Measurements from ENCODE around the gene TTC17.
A peak's percentile ranks its signal among the peaks of the same experiment; 100 is the strongest.

The TTC17 gene

DNA sequence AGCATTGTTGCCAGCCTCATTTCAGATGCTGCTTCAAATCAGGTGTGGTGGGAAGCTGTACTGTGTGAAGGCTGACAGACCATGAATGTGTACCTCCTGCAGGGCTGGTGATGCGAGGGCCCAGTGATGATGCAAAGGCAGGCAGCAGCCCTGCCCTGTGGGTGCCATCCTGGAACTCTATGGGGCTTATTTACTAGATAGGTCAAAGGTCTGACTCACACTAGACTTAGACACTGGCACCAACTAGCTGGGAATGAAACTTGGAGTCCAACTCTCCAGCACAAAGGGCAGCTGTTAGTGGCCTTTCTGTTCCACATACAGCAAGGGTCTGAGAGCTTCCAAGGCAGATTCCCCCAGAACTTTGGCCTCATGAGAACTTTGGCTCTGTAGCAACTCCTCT lies 138.4 kb downstream of the TTC17 start:
- TF ChIP-seq, protein P1, sequence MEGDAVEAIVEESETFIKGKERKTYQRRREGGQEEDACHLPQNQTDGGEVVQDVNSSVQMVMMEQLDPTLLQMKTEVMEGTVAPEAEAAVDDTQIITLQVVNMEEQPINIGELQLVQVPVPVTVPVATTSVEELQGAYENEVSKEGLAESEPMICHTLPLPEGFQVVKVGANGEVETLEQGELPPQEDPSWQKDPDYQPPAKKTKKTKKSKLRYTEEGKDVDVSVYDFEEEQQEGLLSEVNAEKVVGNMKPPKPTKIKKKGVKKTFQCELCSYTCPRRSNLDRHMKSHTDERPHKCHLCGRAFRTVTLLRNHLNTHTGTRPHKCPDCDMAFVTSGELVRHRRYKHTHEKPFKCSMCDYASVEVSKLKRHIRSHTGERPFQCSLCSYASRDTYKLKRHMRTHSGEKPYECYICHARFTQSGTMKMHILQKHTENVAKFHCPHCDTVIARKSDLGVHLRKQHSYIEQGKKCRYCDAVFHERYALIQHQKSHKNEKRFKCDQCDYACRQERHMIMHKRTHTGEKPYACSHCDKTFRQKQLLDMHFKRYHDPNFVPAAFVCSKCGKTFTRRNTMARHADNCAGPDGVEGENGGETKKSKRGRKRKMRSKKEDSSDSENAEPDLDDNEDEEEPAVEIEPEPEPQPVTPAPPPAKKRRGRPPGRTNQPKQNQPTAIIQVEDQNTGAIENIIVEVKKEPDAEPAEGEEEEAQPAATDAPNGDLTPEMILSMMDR (IDR thresholded peaks at IDR 0.05) = no peak
- TF ChIP-seq ZFX (IDR thresholded peaks at IDR 0.05; ENCODE audit: borderline replicate concordance) = no peak
- H3K27ac ChIP-seq = no peak overlapping the region

DNA sequence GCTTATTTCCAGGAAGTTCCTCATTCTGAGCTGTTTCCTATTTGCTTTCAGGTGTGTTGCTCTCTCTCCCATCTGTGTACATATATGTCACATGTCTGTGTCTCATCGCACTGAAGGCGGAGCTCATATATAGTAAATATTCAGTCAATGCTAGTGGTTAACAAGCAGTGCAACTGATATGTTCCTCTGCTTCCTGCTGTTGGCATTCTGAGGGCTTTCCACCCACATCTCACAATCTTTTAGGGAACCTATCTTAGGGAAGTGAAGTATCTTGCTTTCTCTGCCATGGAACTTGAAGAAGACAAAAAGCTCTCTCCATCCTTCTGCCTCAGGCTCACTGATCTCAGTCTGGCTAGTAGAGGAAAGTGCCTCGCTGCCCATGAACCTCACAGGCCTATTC lies 139.8 kb downstream of the TTC17 start:
- no peak for TF ChIP-seq ZFX (IDR thresholded peaks at IDR 0.05; ENCODE audit: borderline replicate concordance)
- TF ChIP-seq, protein P1 (IDR thresholded peaks at IDR 0.05) = no peak
- H3K27ac ChIP-seq = no peak overlapping the region

DNA sequence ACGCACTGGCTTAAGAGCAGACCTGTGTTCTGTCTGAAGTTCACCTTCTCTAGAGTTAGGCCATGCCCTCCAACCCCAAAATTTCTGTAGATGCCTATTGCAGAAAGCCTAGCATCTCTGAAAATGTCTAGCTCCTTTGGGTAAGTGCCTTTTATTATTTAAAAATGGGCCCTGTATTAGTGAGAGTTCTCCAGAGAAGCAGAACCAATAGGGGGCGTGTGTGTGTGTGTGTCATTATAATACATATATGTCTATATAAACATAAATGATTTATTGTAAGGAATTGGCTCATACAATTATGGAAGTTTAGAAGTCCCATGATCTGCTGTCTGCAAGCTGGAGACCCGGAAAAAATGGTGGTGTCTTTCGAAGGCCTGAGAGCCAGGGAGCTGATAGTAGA lies 144.7 kb downstream of the TTC17 start:
- no peak overlapping the region for H3K27ac ChIP-seq
- TF ChIP-seq ZFX (IDR thresholded peaks at IDR 0.05; ENCODE audit: borderline replicate concordance) = no peak
- TF ChIP-seq, protein P1 (IDR thresholded peaks at IDR 0.05) = peak; percentile 44

DNA sequence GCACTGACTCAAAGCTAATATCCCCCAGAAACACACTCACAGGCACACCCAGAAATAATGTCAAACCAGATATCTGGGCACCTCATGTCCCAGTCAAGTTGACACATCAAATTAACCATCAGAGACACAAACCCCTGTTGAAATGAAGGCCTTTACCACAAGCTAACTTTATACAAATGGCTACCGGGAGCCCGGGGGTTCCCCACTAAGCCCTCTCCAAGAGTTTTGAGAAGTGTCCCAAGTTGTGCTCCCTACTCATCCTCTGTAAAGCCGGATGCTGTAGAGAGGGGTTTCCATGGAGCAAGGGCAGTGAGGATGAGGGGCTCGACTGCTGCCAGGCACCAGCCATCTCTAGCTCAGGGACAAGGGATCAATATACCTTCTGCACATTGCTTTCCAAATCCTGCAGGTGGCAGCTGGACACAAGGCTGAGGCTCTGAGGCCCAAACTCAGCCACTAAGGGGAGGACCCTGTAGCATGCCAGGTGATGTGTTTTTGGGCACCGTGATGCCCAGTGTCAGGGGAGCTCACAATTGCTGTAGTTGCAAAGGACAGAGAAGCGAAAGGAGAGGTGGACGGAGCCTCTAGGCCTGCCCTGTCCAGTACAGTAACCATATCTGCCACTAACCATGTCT lies 145.7 kb downstream of the TTC17 start:
- TF ChIP-seq ZFX (IDR thresholded peaks at IDR 0.05; ENCODE audit: borderline replicate concordance) = no peak
- TF ChIP-seq, protein P1 (IDR thresholded peaks at IDR 0.05) = peak; percentile 34
- H3K27ac ChIP-seq = no peak overlapping the region

DNA sequence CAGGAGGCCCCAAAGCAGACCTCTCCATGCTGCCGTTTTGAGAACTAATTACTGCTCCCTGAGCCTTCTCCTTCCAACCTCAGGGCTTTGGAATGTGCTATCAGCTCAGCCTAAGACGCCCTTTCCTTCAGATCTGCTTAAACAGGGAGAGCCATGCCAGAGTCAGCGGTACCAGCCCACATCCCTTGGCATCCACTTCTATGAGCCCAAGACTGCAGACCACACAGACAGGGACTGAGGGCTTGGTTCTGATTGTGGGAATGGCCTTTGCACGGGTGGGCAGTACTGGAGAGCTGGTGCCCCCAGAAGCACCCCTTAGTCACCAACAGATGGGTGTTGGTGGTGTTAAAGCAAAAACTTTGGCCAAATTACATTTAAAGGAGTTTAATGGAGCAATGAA lies 146.5 kb downstream of the TTC17 start:
- no peak overlapping the region for H3K27ac ChIP-seq
- TF ChIP-seq ZFX (IDR thresholded peaks at IDR 0.05; ENCODE audit: borderline replicate concordance) = no peak
- TF ChIP-seq, protein P1 (IDR thresholded peaks at IDR 0.05) = no peak

GRCh38 chr11:43507171-43507570 lies 148.5 kb downstream of the TTC17 start:
- TF ChIP-seq ZFX (IDR thresholded peaks at IDR 0.05; ENCODE audit: borderline replicate concordance) = no peak
- TF ChIP-seq, protein P1 (IDR thresholded peaks at IDR 0.05) = no peak
- H3K27ac ChIP-seq = no peak overlapping the region

DNA sequence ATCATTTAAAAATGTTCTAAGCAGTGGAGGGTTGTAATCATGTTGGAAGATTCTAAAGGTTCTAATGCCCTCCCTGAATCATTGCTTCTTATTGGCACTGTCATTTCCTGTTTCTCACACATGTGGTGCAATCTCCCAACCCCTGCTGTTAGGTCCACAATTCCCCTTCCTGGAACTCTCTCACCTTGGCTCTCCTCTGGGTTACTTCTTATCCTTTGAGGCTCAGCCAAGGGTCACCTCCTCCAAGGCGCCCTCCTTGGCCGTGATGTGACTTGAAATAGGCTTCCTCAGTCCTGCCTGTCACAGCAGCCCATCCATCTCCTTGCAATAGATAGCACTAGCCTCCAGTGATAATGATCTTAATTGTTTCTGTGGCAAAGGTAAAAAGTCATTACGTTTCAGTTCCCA lies 149.8 kb downstream of the TTC17 start:
- H3K27ac ChIP-seq = no peak overlapping the region
- TF ChIP-seq ZFX (IDR thresholded peaks at IDR 0.05; ENCODE audit: borderline replicate concordance) = no peak
- TF ChIP-seq, protein P1 (IDR thresholded peaks at IDR 0.05) = no peak

Data from 22Rv1 (cell line).